Left ventricle myocardium inferior (tissue), 1 donor: ENCODE results near the gene MTREX. TPM values are rescaled to one million over a fixed set of nuclear protein-coding genes. Genes with fewer than 3 reads are reported as not detected.

ENCODE experiments used
- DNase-seq: peaks from one replicate; pipeline ENCODE4 v3.0.0-alpha.2; 2020
- H3K27ac ChIP-seq: fragments of 200-600 bp; replicated peaks from 2 replicates; pipeline ENCODE4 v1.8.0; 2021
- H3K27me3 ChIP-seq: fragments of 200-600 bp; 2 replicates; pipeline ENCODE4 v1.8.0; 2021; ENCODE audit warnings: low read depth
- H3K36me3 ChIP-seq: fragments of 200-600 bp; 2 replicates; pipeline ENCODE4 v1.8.0; 2021
- H3K4me1 ChIP-seq: fragments of 200-600 bp; 2 replicates; pipeline ENCODE4 v1.8.0; 2021
- H3K4me3 ChIP-seq: fragments of 200-600 bp; 2 replicates; pipeline ENCODE4 v1.8.0; 2021; ENCODE audit warnings: mild to moderate bottlenecking, moderate library complexity
- H3K9me3 ChIP-seq: fragments of 200-600 bp; replicated peaks from 2 replicates; pipeline ENCODE4 v1.8.0; 2021
- CTCF ChIP-seq: fragments of 200-600 bp; IDR thresholded peaks from 2 replicates; pipeline ENCODE4 v1.8.0; 2021; ENCODE audit warnings: antibody characterized with exemption, mild to moderate bottlenecking, borderline replicate concordance
- intact Hi-C: fragments of 100-400 bp; cut with micrococcal nuclease; formaldehyde crosslinking; loops from one replicate; pipeline ENCODE4 v1.11.0; 2022
- total RNA-seq: library from RNA; stranded (reverse); fragmentation: NEBNext Ultra II Directional; extraction: Animal tissue kit (Norgen Biotek cat#: 25700); gene quantifications from one replicate; pipeline ENCODE4 v1.2.1, GENCODE V29; 2021
- donor health status: DM: no; HTN: yes; CAD: no; lungs with severe emphysema.

MTREX gene
- total RNA-seq, 1 donor from 2014 or later: 62.5 TPM

DNA sequence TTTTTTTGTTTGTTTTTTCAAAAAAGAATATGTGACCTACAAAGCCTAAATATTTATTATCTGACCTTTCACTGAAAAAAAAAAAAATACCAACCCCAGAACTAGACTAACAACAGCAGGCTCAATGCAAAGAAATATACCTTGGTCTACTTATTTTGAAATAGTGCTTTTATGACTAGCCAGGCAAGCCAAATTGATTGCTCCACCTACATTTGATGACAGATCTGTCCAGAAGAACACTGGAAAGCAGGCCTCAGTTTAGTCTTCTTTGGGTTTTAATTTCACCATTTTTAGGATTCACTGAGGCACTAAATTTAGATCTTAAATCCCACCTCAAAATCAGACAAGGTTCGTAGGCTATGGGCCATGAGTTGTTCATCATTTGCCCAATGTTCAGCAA, 129.7 kb downstream of the MTREX start:
- TF ChIP-seq CTCF: no peak
- peak overlapping the region; percentile 85 for H3K27ac ChIP-seq
- H3K4me1 ChIP-seq: peaks cover 72% of the 10 kb centered on the region
- no peaks in the 10 kb centered on the region for H3K9me3 ChIP-seq
- intact Hi-C loops: no loop called here
- H3K36me3 ChIP-seq: peaks cover 32% of the 10 kb centered on the region
- no peak for DNase-seq
- H3K27me3 ChIP-seq: no peaks in the 10 kb centered on the region
- H3K4me3 ChIP-seq: no peak overlapping the region

DNA sequence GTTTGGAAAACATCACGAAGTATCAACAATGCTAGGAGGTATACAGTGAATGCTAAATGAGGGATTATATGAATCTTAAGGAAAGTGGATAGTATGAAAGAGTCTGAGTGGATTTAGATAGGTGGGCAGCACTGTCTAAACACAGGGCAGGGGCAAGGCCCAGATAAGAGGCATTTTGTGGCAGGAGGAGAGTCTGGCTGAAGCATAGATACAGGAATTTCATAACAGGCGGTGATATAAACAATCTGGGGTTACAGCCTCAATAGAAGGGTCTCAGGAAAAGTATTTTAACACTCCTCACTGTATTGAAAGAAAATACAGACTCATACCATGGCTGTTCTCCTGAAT, 130.0 kb downstream of the MTREX start:
- Histone ChIP-seq H3K27ac (peak overlapping the region; percentile 85), H3K4me3 (no peak overlapping the region), H3K36me3 (peaks cover 29% of the 10 kb centered on the region), H3K9me3 (no peaks in the 10 kb centered on the region), H3K27me3 (no peaks in the 10 kb centered on the region), H3K4me1 (peaks cover 75% of the 10 kb centered on the region)
- no peak for DNase-seq
- no peak for TF ChIP-seq CTCF
- intact Hi-C loops: no loop called here

GRCh38 chr5:55438998-55439397, 131.2 kb downstream of the MTREX start:
- no peak overlapping the region for H3K4me3 ChIP-seq
- intact Hi-C loops: no loop called here
- TF ChIP-seq CTCF: no peak
- peaks cover 82% of the 10 kb centered on the region for H3K4me1 ChIP-seq
- H3K36me3 ChIP-seq: peaks cover 24% of the 10 kb centered on the region
- H3K27me3 ChIP-seq: no peaks in the 10 kb centered on the region
- peak overlapping the region; percentile 85 for H3K27ac ChIP-seq
- no peaks in the 10 kb centered on the region for H3K9me3 ChIP-seq
- DNase-seq: no peak

GRCh38 chr5:55440188-55440646, 132.4 kb downstream of the MTREX start:
- intact Hi-C loops: no loop called here
- Histone ChIP-seq H3K4me1 (peaks cover 82% of the 10 kb centered on the region), H3K27ac (peak overlapping the region; percentile 85), H3K36me3 (peaks cover 24% of the 10 kb centered on the region), H3K27me3 (no peaks in the 10 kb centered on the region), H3K9me3 (no peaks in the 10 kb centered on the region), H3K4me3 (no peak overlapping the region)
- DNase-seq: no peak
- no peak for TF ChIP-seq CTCF

GRCh38 chr5:55441107-55441771, 133.4 kb downstream of the MTREX start:
- no peak for DNase-seq
- intact Hi-C loops: no loop called here
- Histone ChIP-seq H3K27me3 (no peaks in the 10 kb centered on the region), H3K36me3 (peaks cover 20% of the 10 kb centered on the region), H3K4me1 (peaks cover 84% of the 10 kb centered on the region), H3K27ac (peak overlapping the region; percentile 85), H3K9me3 (no peaks in the 10 kb centered on the region), H3K4me3 (no peak overlapping the region)
- TF ChIP-seq CTCF: no peak

- H3K27me3 ChIP-seq: no peaks in the 10 kb centered on the region
- H3K36me3 ChIP-seq: peaks cover 14% of the 10 kb centered on the region
- no peak for TF ChIP-seq CTCF
- no peak for DNase-seq
- no peak overlapping the region for H3K4me3 ChIP-seq
- intact Hi-C loops: no loop called here
- peak overlapping the region; percentile 85 for H3K27ac ChIP-seq
- H3K4me1 ChIP-seq: peaks cover 86% of the 10 kb centered on the region
- H3K9me3 ChIP-seq: no peaks in the 10 kb centered on the region
Observed at GRCh38 chr5:55441954-55442353, 134.2 kb downstream of the MTREX start.
